ENCODE results near the gene QRICH1. TPM values are rescaled to one million over a fixed set of nuclear protein-coding genes. Genes with fewer than 3 reads are reported as not detected.

Gene QRICH1, protein sequence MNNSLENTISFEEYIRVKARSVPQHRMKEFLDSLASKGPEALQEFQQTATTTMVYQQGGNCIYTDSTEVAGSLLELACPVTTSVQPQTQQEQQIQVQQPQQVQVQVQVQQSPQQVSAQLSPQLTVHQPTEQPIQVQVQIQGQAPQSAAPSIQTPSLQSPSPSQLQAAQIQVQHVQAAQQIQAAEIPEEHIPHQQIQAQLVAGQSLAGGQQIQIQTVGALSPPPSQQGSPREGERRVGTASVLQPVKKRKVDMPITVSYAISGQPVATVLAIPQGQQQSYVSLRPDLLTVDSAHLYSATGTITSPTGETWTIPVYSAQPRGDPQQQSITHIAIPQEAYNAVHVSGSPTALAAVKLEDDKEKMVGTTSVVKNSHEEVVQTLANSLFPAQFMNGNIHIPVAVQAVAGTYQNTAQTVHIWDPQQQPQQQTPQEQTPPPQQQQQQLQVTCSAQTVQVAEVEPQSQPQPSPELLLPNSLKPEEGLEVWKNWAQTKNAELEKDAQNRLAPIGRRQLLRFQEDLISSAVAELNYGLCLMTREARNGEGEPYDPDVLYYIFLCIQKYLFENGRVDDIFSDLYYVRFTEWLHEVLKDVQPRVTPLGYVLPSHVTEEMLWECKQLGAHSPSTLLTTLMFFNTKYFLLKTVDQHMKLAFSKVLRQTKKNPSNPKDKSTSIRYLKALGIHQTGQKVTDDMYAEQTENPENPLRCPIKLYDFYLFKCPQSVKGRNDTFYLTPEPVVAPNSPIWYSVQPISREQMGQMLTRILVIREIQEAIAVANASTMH
- 75.8 TPM for total RNA-seq
- polyA plus RNA-seq, result 53.3 TPM
- long read RNA-seq, donor 1, result 0 reads
- long read RNA-seq, donor 2, transcript QRICH1-202 (10 exons, 3,549 nt), result major isoform, 9 of 71 reads
- long read RNA-seq, donor 2, partial matches to known transcripts, result 55 of 71 reads
- long read RNA-seq, donor 2, other reads (novel, unspliced or antisense), result 0 of 71 reads
- long read RNA-seq, donor 3, partial matches to known transcripts, result 18 of 21 reads
- long read RNA-seq, donor 3, other reads (novel, unspliced or antisense), result 0 of 21 reads
- long read RNA-seq, donor 4, partial matches to known transcripts, result 0 of 3 reads
- long read RNA-seq, donor 4, other reads (novel, unspliced or antisense), result 0 of 3 reads
- long read RNA-seq, donor 5, partial matches to known transcripts, result 30 of 32 reads
- long read RNA-seq, donor 5, other reads (novel, unspliced or antisense), result 0 of 32 reads
- long read RNA-seq, donor 6, partial matches to known transcripts, result 11 of 12 reads
- long read RNA-seq, donor 6, other reads (novel, unspliced or antisense), result 0 of 12 reads
- long read RNA-seq, donor 7, partial matches to known transcripts, result 26 of 34 reads
- long read RNA-seq, donor 7, other reads (novel, unspliced or antisense), result 6 of 34 reads
- long read RNA-seq, donor 8, partial matches to known transcripts, result 5 of 7 reads
- long read RNA-seq, donor 8, other reads (novel, unspliced or antisense), result 0 of 7 reads
- long read RNA-seq, donor 9, partial matches to known transcripts, result 6 of 9 reads
- long read RNA-seq, donor 9, other reads (novel, unspliced or antisense), result 0 of 9 reads
- long read RNA-seq, donor 10, partial matches to known transcripts, result 20 of 23 reads
- long read RNA-seq, donor 10, other reads (novel, unspliced or antisense), result 0 of 23 reads

GRCh38 chr3:49093853-49094767, at the start of gene QRICH1:
QRICH1 (minus strand) TSS chr3:49094071; CDS start chr3:49077017, 17,054 bp downstream.
- no peaks in the 10 kb centered on the region for H3K9me3 ChIP-seq (ENCODE audit: control insufficient read depth in 2 of 2, insufficient read depth in 1 of 2, low read length in 1 of 2)
- under 1% methylated on average over 65 of the region's 65 CpGs for WGBS
- peak; percentile 96 to 99 (median 98) for DNase-seq (ENCODE audit: low read depth in 6 of 9, low spot score in 9 of 9)
- peak within 1 kb of the TSS; percentile 76 to 94 for H3K4me3 ChIP-seq (ENCODE audit: low read length in 2 of 2)
- H3K27me3 ChIP-seq (ENCODE audit: control insufficient read depth in 2 of 2, insufficient read depth in 1 of 2, low read length in 1 of 2), result no peaks in the 10 kb centered on the region
- peaks cover 17 to 20% of the 10 kb centered on the region in 2 donors for H3K4me1 ChIP-seq (ENCODE audit: control insufficient read depth in 2 of 2, insufficient read depth in 2 of 2, low read length in 2 of 2)
- peak within 1 kb of the TSS; percentile 95 to 99 for H3K27ac ChIP-seq (ENCODE audit: low read depth in 1 of 2, low read length in 1 of 2)
- H3K36me3 ChIP-seq (ENCODE audit: control insufficient read depth in 2 of 2, insufficient read depth in 2 of 2, low read length in 1 of 2), result peaks cover 23 to 32% of the 10 kb centered on the region in 2 donors

DNA sequence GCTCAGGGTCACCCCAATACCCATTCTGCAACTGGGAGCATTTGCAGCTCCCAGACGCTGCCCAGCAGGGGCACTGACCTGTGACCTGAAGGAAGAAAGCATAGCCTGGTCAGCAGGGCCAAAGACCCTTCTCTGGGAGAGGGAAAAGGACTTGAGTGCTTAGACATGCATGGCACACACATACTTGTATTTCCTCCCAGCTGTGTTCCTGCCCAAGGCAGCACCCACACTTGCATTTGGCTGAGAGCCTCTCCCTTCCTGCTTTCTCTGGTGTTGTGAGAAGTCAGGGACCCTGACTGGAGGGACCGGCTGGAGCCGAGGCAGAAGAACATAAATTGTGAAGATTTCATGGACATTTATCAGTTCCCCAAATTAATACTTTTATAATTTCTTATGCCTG, 46.2 kb upstream of the QRICH1 start:
- Histone ChIP-seq H3K4me1 (ENCODE audit: control insufficient read depth in 2 of 2, insufficient read depth in 2 of 2, low read length in 2 of 2) (no peaks in the 10 kb centered on the region), H3K4me3 (ENCODE audit: low read length in 2 of 2) (no peak overlapping the region), H3K27me3 (ENCODE audit: control insufficient read depth in 2 of 2, insufficient read depth in 1 of 2, low read length in 1 of 2) (peaks cover 0 to 6% of the 10 kb centered on the region in 2 donors), H3K36me3 (ENCODE audit: control insufficient read depth in 2 of 2, insufficient read depth in 2 of 2, low read length in 1 of 2) (no peaks in the 10 kb centered on the region), H3K27ac (ENCODE audit: low read depth in 1 of 2, low read length in 1 of 2) (no peak overlapping the region), H3K9me3 (ENCODE audit: control insufficient read depth in 2 of 2, insufficient read depth in 1 of 2, low read length in 1 of 2) (peaks cover 0 to 16% of the 10 kb centered on the region in 2 donors)
- no peak for DNase-seq (ENCODE audit: low read depth in 6 of 9, low spot score in 9 of 9)
- 81% methylated on average over 3 of the region's 3 CpGs for WGBS

GRCh38 chr3:49135499-49135898, 41.6 kb upstream of the QRICH1 start:
- peaks cover 0 to 6% of the 10 kb centered on the region in 2 donors for H3K4me1 ChIP-seq (ENCODE audit: control insufficient read depth in 2 of 2, insufficient read depth in 2 of 2, low read length in 2 of 2)
- no peaks in the 10 kb centered on the region for H3K36me3 ChIP-seq (ENCODE audit: control insufficient read depth in 2 of 2, insufficient read depth in 2 of 2, low read length in 1 of 2)
- WGBS, result 97% methylated on average over 4 of the region's 4 CpGs
- peaks cover 0 to 4% of the 10 kb centered on the region in 2 donors for H3K9me3 ChIP-seq (ENCODE audit: control insufficient read depth in 2 of 2, insufficient read depth in 1 of 2, low read length in 1 of 2)
- peaks cover 0 to 30% of the 10 kb centered on the region in 2 donors for H3K27me3 ChIP-seq (ENCODE audit: control insufficient read depth in 2 of 2, insufficient read depth in 1 of 2, low read length in 1 of 2)
- no peak overlapping the region for H3K4me3 ChIP-seq (ENCODE audit: low read length in 2 of 2)
- no peak overlapping the region for H3K27ac ChIP-seq (ENCODE audit: low read depth in 1 of 2, low read length in 1 of 2)
- DNase-seq (ENCODE audit: low read depth in 6 of 9, low spot score in 9 of 9), result no peak

DNA sequence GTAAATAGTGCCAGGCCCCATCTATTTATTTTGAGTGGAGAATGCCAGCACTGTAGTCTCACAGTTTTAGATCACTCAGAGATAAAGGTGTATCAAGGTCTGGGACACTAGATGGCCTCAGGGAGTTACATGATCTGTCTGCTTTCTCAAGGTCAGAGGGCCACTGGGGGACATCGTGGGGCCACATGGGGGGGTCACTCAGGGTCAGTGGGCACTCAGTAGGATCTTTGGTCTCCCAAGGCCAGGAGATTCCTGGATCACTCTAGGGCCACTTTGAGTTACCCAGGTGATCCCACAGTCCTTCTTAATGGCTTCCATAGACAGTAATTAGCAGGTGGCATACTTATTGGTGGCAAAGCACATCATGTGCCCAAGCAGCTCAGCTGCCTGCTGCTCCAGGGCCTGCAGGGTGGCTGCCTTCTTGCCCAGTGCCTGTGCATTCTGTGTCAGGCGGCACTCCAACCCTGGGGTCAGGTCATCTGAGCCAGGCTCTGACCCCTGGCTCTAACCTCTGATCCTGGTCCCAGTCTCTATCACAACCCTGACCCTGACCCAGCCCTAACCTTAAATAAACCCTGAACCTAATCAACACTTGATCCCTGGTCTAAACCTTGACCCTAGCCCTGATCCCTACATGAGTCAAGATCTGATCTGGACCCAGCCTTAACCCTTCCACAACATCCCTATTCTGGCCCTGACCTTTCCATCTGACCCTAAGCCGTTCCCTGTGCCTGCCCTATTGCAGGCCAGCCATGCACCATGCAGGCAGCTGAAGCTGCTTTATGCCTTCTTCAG, 40.8 kb upstream of the QRICH1 start:
- H3K36me3 ChIP-seq (ENCODE audit: control insufficient read depth in 2 of 2, insufficient read depth in 2 of 2, low read length in 1 of 2), result no peaks in the 10 kb centered on the region
- no peak overlapping the region for H3K4me3 ChIP-seq (ENCODE audit: low read length in 2 of 2)
- peaks cover 0 to 30% of the 10 kb centered on the region in 2 donors for H3K27me3 ChIP-seq (ENCODE audit: control insufficient read depth in 2 of 2, insufficient read depth in 1 of 2, low read length in 1 of 2)
- 84% methylated on average over 3 of the region's 3 CpGs for WGBS
- no peak overlapping the region for H3K27ac ChIP-seq (ENCODE audit: low read depth in 1 of 2, low read length in 1 of 2)
- DNase-seq (ENCODE audit: low read depth in 6 of 9, low spot score in 9 of 9), result no peak
- H3K9me3 ChIP-seq (ENCODE audit: control insufficient read depth in 2 of 2, insufficient read depth in 1 of 2, low read length in 1 of 2), result no peaks in the 10 kb centered on the region
- peaks cover 0 to 6% of the 10 kb centered on the region in 2 donors for H3K4me1 ChIP-seq (ENCODE audit: control insufficient read depth in 2 of 2, insufficient read depth in 2 of 2, low read length in 2 of 2)

DNA sequence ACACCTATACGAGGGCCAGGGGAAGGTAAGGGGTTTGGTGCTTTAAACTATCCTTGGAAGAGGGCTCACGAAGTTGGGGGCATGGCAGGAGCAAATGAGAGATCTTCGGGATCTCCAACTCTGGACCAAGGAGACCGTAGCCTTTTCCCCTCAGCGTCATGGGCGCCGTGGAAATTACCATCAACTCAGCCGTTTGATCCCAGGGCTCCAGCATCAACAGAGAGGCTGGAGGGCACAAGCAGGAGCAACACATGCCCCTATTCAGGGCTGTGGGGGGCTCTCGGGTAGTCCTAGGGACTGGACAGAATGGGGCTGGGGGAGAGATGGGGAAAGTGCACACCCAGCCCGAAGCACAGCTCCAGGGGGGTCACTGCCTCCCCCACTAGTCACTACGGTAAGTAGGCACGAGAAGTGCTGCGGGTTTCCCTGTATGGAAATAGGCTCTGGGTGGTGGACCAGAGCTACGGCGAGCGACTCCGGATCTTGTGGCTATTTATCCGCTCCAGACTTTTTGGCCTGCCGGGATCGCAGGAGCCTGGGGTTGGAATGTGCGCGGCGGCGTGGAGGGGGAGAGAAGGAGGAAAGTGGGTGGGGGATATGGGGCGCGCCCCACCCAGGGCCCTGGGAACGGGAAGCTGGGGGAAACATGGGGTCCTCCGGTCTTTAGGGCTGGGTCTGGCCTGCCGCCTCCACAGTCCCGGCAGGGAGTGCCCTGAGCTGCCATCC, 39.5 kb upstream of the QRICH1 start:
- H3K4me3 ChIP-seq (ENCODE audit: low read length in 2 of 2), result peak overlapping the region; percentile 22 to 38
- no peak overlapping the region for H3K27ac ChIP-seq (ENCODE audit: low read depth in 1 of 2, low read length in 1 of 2)
- peaks cover 0 to 30% of the 10 kb centered on the region in 2 donors for H3K27me3 ChIP-seq (ENCODE audit: control insufficient read depth in 2 of 2, insufficient read depth in 1 of 2, low read length in 1 of 2)
- H3K4me1 ChIP-seq (ENCODE audit: control insufficient read depth in 2 of 2, insufficient read depth in 2 of 2, low read length in 2 of 2), result peaks cover 0 to 6% of the 10 kb centered on the region in 2 donors
- WGBS, result 16% methylated on average over 30 of the region's 30 CpGs
- H3K9me3 ChIP-seq (ENCODE audit: control insufficient read depth in 2 of 2, insufficient read depth in 1 of 2, low read length in 1 of 2), result no peaks in the 10 kb centered on the region
- peak in 1 of 9 donors; percentile 28 for DNase-seq (ENCODE audit: low read depth in 6 of 9, low spot score in 9 of 9)
- no peaks in the 10 kb centered on the region for H3K36me3 ChIP-seq (ENCODE audit: control insufficient read depth in 2 of 2, insufficient read depth in 2 of 2, low read length in 1 of 2)

DNA sequence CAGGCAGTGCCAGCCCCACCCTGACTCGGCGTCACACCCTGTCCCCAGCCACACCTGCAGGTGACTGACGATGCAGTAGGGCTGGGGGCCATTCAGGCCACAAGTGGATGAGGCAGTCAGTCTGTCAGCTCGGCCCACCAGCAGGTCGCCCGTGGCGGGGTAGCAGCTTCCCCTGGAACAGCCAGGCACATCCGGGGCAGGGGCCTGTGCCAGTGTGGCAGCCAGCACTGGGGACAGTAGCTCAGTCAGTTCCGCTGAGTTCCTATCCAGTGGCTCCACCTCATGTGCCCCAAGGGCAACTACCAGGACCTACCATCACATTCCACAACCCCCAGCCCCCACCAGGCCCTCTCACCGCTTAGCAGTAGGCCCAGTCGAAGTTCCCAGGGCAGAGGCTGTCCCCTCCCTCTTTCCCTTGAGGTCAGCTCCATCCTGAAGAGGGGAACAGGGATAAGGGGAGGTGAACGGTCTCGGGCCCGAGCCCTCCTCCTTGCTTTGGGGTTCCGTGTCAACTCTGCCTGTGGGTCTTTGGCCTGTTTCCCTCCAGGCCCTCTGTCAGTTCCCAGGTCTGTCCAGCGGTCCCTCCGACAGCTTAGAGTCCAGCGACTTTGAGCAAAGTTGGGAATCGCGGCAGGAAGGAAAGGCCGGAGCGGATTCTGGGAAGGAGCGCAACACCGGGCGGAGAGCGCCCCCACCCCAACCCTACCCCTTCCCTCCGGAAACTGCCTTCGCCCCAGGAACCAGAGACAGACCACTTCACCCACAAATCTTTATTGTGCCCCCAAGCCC, 38.8 kb upstream of the QRICH1 start, which contains the start of gene LAMB2:
Gene LAMB2 (minus strand): TSS at position 614 of the 789 bp plus-strand sequence. CDS start 183 bp downstream, at position 431.
- peak within 1 kb of the TSS; percentile 22 to 38 for H3K4me3 ChIP-seq (ENCODE audit: low read length in 2 of 2)
- H3K27me3 ChIP-seq (ENCODE audit: control insufficient read depth in 2 of 2, insufficient read depth in 1 of 2, low read length in 1 of 2), result peaks cover 0 to 24% of the 10 kb centered on the region in 2 donors
- 58% methylated on average over 28 of the region's 28 CpGs for WGBS
- peaks cover 0 to 6% of the 10 kb centered on the region in 2 donors for H3K4me1 ChIP-seq (ENCODE audit: control insufficient read depth in 2 of 2, insufficient read depth in 2 of 2, low read length in 2 of 2)
- H3K9me3 ChIP-seq (ENCODE audit: control insufficient read depth in 2 of 2, insufficient read depth in 1 of 2, low read length in 1 of 2), result no peaks in the 10 kb centered on the region
- H3K27ac ChIP-seq (ENCODE audit: low read depth in 1 of 2, low read length in 1 of 2), result peak within 1 kb of the TSS in 1 of 2 donors; percentile 32
- no peak for DNase-seq (ENCODE audit: low read depth in 6 of 9, low spot score in 9 of 9)
- H3K36me3 ChIP-seq (ENCODE audit: control insufficient read depth in 2 of 2, insufficient read depth in 2 of 2, low read length in 1 of 2), result no peaks in the 10 kb centered on the region
